Panc1 (cell line): ENCODE measurements around the gene PATJ. TPM values are rescaled to one million over a fixed set of nuclear protein-coding genes. Genes with fewer than 3 reads are reported as not detected.
"Not testable (repeated sequence)": the region's sequence is repeated elsewhere in the genome, so short reads cannot be mapped to it uniquely, and the experiment has no call there.

Experiments used
- ATAC-seq: fragments of 200-7000 bp; cut with Tn5 transposase; 2 replicates; pipeline ENCODE4 v1.9.1; 2020; ENCODE audit warnings: mild to moderate bottlenecking, moderate library complexity
- BruUV-seq: library from RNA; stranded (reverse); fragments of 400-500 nt; replicated peaks from 2 replicates; lab custom pipeline; 2021; lab: Mats Ljungman, UMichigan
- CTCF ChIA-PET: fragments of 300-600 bp; sonication (Branson Sonifier 250); formaldehyde crosslinking; loops from one replicate; lab custom pipeline; 2022; ENCODE audit warnings: antibody characterized with exemption; lab: Charles Lee
- POLR2A ChIA-PET: fragments of 300-600 bp; sonication (Branson Sonifier 250); formaldehyde crosslinking; loops from one replicate; lab custom pipeline; 2022; ENCODE audit warnings: antibody characterized with exemption; lab: Charles Lee
- DNase-seq: peaks from one replicate; pipeline ENCODE4 v3.0.0-alpha.2; 2010; ENCODE audit warnings: low read depth, low spot score
- H3K27ac ChIP-seq: 2 replicates; pipeline ENCODE4 v1.5.1; 2011; ENCODE audit warnings: mild to moderate bottlenecking, low read length, inconsistent platforms
- H3K27me3 ChIP-seq: fragments of 200-500 bp; sonication (Bioruptor generic); 2 replicates; pipeline ENCODE4 v1.6.0; 2014; ENCODE audit warnings: low read length, inconsistent platforms; ENCODE audit not compliant: control insufficient read depth, insufficient read depth
- H3K36me3 ChIP-seq: fragments of 200-500 bp; sonication (Bioruptor generic); 2 replicates; pipeline ENCODE4 v1.5.1; 2014; ENCODE audit warnings: inconsistent platforms, mild to moderate bottlenecking, low read length, moderate library complexity; ENCODE audit not compliant: control insufficient read depth, insufficient read depth
- H3K4me1 ChIP-seq: 2 replicates; pipeline ENCODE4 v1.5.1; 2011; ENCODE audit warnings: inconsistent platforms, mild to moderate bottlenecking, low read length, moderate library complexity; ENCODE audit not compliant: control insufficient read depth, insufficient read depth
- H3K4me3 ChIP-seq, 2 experiments: 2 replicates each; pipeline ENCODE4 v1.5.1; 2011 to 2012; ENCODE audit warnings: low read depth in 2 of 2, low read length in 2 of 2, mild to moderate bottlenecking in 2 of 2, inconsistent platforms in 1 of 2, moderate library complexity in 1 of 2
- H3K9me3 ChIP-seq: fragments of 200-500 bp; sonication (Bioruptor generic); 2 replicates; pipeline ENCODE4 v1.5.1; 2014; ENCODE audit warnings: low read depth, mild to moderate bottlenecking, inconsistent platforms, low read length, moderate library complexity; ENCODE audit not compliant: control insufficient read depth, insufficient read depth
- CTCF ChIP-seq: fragments of 450-650 bp; IDR thresholded peaks from 2 replicates; pipeline ENCODE4 v1.5.1; 2017; ENCODE audit warnings: mild to moderate bottlenecking
- POLR2AphosphoS5 ChIP-seq: IDR thresholded peaks from 2 replicates; pipeline ENCODE4 v1.6.1; 2012; ENCODE audit warnings: mild to moderate bottlenecking, low read depth, low read length, moderate library complexity
- REST ChIP-seq, 2 experiments: IDR thresholded peaks; 2 replicates each; pipeline ENCODE4 v1.6.1; 2011 to 2012; ENCODE audit warnings: low read depth in 2 of 2, control low read depth in 1 of 2, low read length in 1 of 2, mild to moderate bottlenecking in 1 of 2, moderate library complexity in 1 of 2; ENCODE audit not compliant: insufficient read depth in 1 of 2
- SIN3A ChIP-seq: IDR thresholded peaks from 2 replicates; pipeline ENCODE4 v1.6.1; 2012; ENCODE audit warnings: low read depth, mild to moderate bottlenecking, low read length, moderate library complexity, borderline replicate concordance; ENCODE audit not compliant: insufficient read depth
- TCF7L2 ChIP-seq: IDR thresholded peaks from 2 replicates; pipeline ENCODE4 v1.6.1; 2011; ENCODE audit warnings: mild to moderate bottlenecking, low read depth, low read length, inconsistent platforms
- in situ Hi-C: cut with HindIII; loops from 2 replicates; pipeline ENCODE4 v1.10.0; 2016; ENCODE audit warnings: low sequenced_read_pairs, low pct_unique_long_range_greater_than_20kb
- intact Hi-C: fragments of 100-400 bp; cut with micrococcal nuclease; formaldehyde crosslinking; loops from one replicate; pipeline ENCODE4 v1.10.0; 2022; ENCODE audit not compliant: unreplicated experiment
- total RNA-seq: library from RNA; stranded (reverse); gene quantifications from one replicate; pipeline ENCODE4 v1.2.1, GENCODE V29; 2021; ENCODE audit not compliant: unreplicated experiment

The PATJ gene
- total RNA-seq, 1 experiment from 2014 or later = 36.2 TPM

- ATAC-seq (no peak), DNase-seq (no peak)
- H3K36me3 ChIP-seq = no peaks in the 10 kb centered on the region; the same call in 1 of the 2 replicates
- no peaks in the 10 kb centered on the region for H3K4me1 ChIP-seq
- TF ChIP-seq REST (IDR thresholded peaks at IDR 0.05; ENCODE audit: insufficient read depth in 1 of 2, low read depth in 2 of 2, low read length in 1 of 2) = no peak
- TF ChIP-seq POLR2AphosphoS5 = no peak
- TF ChIP-seq CTCF = no peak
- no peak for TF ChIP-seq SIN3A
- no peak for TF ChIP-seq TCF7L2
- no peak overlapping the region for H3K4me3 ChIP-seq
- no peaks in the 10 kb centered on the region for H3K27me3 ChIP-seq
- no TSS peak for BruUV-seq
- H3K27ac ChIP-seq = no peak overlapping the region
- in situ Hi-C loops (no loop called here), intact Hi-C loops (no loop called here)
- ChIA-PET CTCF (no interaction called here), POLR2A (no interaction called here)
- H3K9me3 ChIP-seq = no peaks in the 10 kb centered on the region
Measured at GRCh38 chr1:62159940-62160348, 417.7 kb downstream of the PATJ start.

GRCh38 chr1:62161711-62162110 lies 419.4 kb downstream of the PATJ start:
- TF ChIP-seq TCF7L2 (no peak), POLR2AphosphoS5 (no peak), CTCF (no peak), SIN3A (no peak), REST (IDR thresholded peaks at IDR 0.05; ENCODE audit: insufficient read depth in 1 of 2, low read depth in 2 of 2, low read length in 1 of 2) (no peak)
- POLR2A ChIA-PET = no interaction called here
- CTCF ChIA-PET = no interaction called here
- in situ Hi-C loops (no loop called here), intact Hi-C loops (no loop called here)
- ATAC-seq (no peak), DNase-seq (no peak)
- Histone ChIP-seq H3K36me3 (no peaks in the 10 kb centered on the region; the same call in 1 of the 2 replicates), H3K4me1 (no peaks in the 10 kb centered on the region), H3K4me3 (no peak overlapping the region), H3K9me3 (no peaks in the 10 kb centered on the region), H3K27ac (no peak overlapping the region), H3K27me3 (no peaks in the 10 kb centered on the region)
- no TSS peak for BruUV-seq

DNA sequence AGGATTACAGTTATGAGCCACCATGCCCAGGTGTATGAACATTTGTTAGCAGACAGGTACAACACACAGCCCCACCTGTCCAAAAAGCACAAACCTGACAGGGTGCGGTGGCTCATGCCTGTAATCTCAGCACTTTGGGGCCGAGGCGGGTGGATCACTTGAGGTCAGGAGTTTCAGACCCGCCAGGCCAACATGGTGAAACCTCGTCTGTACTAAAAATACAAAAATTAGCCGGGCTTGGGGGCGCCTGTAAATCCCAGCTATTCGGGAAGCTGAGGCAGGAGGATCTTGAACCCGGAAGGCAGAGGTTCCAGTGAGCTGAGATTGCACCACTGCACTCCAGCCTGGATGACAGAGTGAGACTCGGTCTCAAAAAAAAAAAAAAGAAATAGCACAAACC lies 428.1 kb downstream of the PATJ start:
- H3K4me3 ChIP-seq, H3K9me3 ChIP-seq, DNase-seq, intact Hi-C loops, CTCF ChIA-PET, H3K27ac ChIP-seq, BruUV-seq, ATAC-seq, H3K27me3 ChIP-seq, H3K36me3 ChIP-seq, H3K4me1 ChIP-seq, in situ Hi-C loops, POLR2A ChIA-PET: not testable (repeated sequence)
